GM21515 (cell line): ENCODE measurements around the gene ZNF892.
"Not testable (repeated sequence)": the region's sequence is repeated elsewhere in the genome, so short reads cannot be mapped to it uniquely, and the experiment has no call there.

Experiments
- ATAC-seq: cut with Tn5 transposase; IDR thresholded peaks from one replicate; pipeline ENCODE4 v1.9.1; 2021; ENCODE audit not compliant: unreplicated experiment

Gene ZNF892

GRCh38 chr2:95225658-95226057, 18.3 kb downstream of the ZNF892 start:
- ATAC-seq: no peak

- ATAC-seq: no peak
Observed at GRCh38 chr2:95231723-95232122, 24.4 kb downstream of the ZNF892 start.

GRCh38 chr2:95232232-95232631, 24.9 kb downstream of the ZNF892 start:
- ATAC-seq: no peak

GRCh38 chr2:95234286-95234785, 27.0 kb downstream of the ZNF892 start:
- no peak for ATAC-seq

GRCh38 chr2:95234816-95235215, 27.5 kb downstream of the ZNF892 start:
- no peak for ATAC-seq

- no peak for ATAC-seq
Observed at GRCh38 chr2:95238131-95238530, 30.8 kb downstream of the ZNF892 start.

- no peak for ATAC-seq
Observed at GRCh38 chr2:95240091-95240490, 32.8 kb downstream of the ZNF892 start.

GRCh38 chr2:95240556-95240955, 33.2 kb downstream of the ZNF892 start:
- no peak for ATAC-seq

- ATAC-seq: not testable (repeated sequence)
Observed at GRCh38 chr2:95242084-95242483, 34.8 kb downstream of the ZNF892 start.
